Transverse colon (tissue), 3 donors: ENCODE data around the gene BFSP2.

Source experiments
- CTCF ChIP-seq, 5 experiments: fragments of 200-600 bp in 3 of 5; fragments of 450-650 bp in 2 of 5; sonication (generic) in 3 of 5; IDR thresholded peaks; 1 replicate in 2 of 5; 2 replicates in 3 of 5; pipeline ENCODE4 v1.5.1; 2016 to 2017; ENCODE audit warnings: antibody characterized with exemption in 5 of 5, inconsistent platforms in 3 of 5, mild to moderate bottlenecking in 2 of 5, moderate library complexity in 1 of 5
- EP300 ChIP-seq: sonication (generic); formaldehyde crosslinking; IDR thresholded peaks from one replicate; pipeline ENCODE4 v1.6.1; 2017; ENCODE audit warnings: antibody characterized with exemption, low read depth

DNA sequence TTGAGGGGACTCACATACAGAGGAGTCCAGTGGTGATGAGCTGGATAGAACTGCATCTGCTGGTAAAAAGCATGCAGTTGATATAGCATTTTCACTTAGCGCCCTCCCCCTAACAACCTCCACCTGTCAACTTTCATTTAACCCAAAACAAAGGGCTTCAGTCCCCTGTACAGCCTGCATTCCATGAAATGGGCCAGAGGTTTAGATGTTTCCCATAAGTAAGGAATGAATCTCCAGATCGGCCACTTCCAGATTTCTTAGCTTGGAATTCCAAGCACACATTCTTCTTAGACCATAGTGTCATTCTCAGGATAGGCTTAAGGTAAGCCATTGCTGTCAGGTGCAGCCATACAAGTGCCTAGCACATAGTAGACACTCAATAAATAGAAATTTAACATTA lies 32.9 kb upstream of the BFSP2 start:
- TF ChIP-seq CTCF (IDR thresholded peaks at IDR 0.05) (no peak), EP300 (no peak)
